Testis (tissue), 2 donors: ENCODE results near the gene PHF19.

Experiments used
- POLR2A ChIP-seq: fragments of 450-650 bp; IDR thresholded peaks from one replicate; pipeline ENCODE4 v1.6.1; 2017; ENCODE audit warnings: antibody characterized with exemption, mild to moderate bottlenecking, moderate library complexity
- TF ChIP-seq, protein P1 (sequence below), 3 experiments: fragments of 450-650 bp in 2 of 3; fragments of 200-600 bp in 1 of 3; sonication (generic) in 1 of 3; IDR thresholded peaks; one replicate each; pipeline ENCODE4 v1.5.1; 2016 to 2019; ENCODE audit warnings: antibody characterized with exemption in 3 of 3, mild to moderate bottlenecking in 2 of 3, moderate library complexity in 1 of 3

DNA sequence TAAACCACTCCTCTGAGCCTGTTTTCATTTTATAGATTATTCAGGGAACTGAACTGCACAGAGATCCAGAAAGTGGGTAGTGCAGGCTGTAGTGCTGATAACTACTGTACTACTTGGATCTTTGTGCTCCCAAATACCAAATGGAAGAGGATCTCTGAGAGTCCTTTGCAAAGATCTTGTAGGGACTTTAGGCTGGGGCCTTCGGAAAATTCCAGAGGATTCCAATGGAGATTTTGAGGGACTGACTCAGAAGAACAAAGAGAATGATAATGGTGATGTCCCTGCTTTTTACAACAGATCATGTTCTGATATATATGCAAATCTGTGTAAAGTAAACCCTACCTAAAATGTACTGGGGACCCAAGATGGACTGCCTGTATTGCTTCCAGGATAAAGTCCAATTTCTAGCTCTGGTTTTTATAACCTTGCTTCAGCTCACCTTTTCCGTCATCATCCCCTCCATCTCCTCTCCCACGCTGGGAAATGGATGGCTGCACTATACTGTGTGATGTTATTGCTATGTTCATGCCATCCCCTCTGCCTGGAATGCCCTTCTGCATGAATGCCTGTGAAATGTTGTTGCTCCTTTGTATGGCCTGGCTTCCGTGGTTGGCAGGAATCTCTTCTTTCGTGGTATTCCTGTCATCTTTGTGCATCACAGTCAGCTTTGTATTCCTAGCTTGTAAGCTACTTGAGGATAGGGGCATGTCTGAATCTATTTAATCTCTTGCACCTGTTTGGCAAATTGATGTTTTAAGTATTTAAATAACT lies 24.6 kb downstream of the PHF19 start:
- TF ChIP-seq, protein P1, sequence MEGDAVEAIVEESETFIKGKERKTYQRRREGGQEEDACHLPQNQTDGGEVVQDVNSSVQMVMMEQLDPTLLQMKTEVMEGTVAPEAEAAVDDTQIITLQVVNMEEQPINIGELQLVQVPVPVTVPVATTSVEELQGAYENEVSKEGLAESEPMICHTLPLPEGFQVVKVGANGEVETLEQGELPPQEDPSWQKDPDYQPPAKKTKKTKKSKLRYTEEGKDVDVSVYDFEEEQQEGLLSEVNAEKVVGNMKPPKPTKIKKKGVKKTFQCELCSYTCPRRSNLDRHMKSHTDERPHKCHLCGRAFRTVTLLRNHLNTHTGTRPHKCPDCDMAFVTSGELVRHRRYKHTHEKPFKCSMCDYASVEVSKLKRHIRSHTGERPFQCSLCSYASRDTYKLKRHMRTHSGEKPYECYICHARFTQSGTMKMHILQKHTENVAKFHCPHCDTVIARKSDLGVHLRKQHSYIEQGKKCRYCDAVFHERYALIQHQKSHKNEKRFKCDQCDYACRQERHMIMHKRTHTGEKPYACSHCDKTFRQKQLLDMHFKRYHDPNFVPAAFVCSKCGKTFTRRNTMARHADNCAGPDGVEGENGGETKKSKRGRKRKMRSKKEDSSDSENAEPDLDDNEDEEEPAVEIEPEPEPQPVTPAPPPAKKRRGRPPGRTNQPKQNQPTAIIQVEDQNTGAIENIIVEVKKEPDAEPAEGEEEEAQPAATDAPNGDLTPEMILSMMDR (IDR thresholded peaks at IDR 0.05) = no peak
- TF ChIP-seq POLR2A = no peak
